Upper lobe of right lung (tissue), 1 donor: Measurements from ENCODE around the gene KCNH6. TPM values are rescaled to one million over a fixed set of nuclear protein-coding genes. Genes with fewer than 3 reads are reported as not detected.

Experiments used
- ATAC-seq: fragments of 200-7000 bp; cut with Tn5 transposase; one replicate; pipeline ENCODE4 v1.9.1; 2020; ENCODE audit warnings: mild to moderate bottlenecking, moderate library complexity
- DNase-seq: peaks from one replicate; pipeline ENCODE4 v3.0.0-alpha.2; 2020
- H3K27ac ChIP-seq: fragments of 200-600 bp; one replicate; pipeline ENCODE4 v1.8.0; 2022
- H3K27me3 ChIP-seq: fragments of 200-600 bp; one replicate; pipeline ENCODE4 v1.8.0; 2022; ENCODE audit warnings: mild to moderate bottlenecking
- H3K36me3 ChIP-seq: fragments of 200-600 bp; one replicate; pipeline ENCODE4 v1.8.0; 2022
- H3K4me1 ChIP-seq: fragments of 200-600 bp; one replicate; pipeline ENCODE4 v1.8.0; 2022
- H3K4me3 ChIP-seq: fragments of 200-600 bp; one replicate; pipeline ENCODE4 v1.8.0; 2022; ENCODE audit warnings: mild to moderate bottlenecking
- H3K9me3 ChIP-seq: fragments of 200-600 bp; one replicate; pipeline ENCODE4 v1.8.0; 2022
- intact Hi-C: fragments of 100-400 bp; cut with DNase I; formaldehyde crosslinking; loops from one replicate; pipeline ENCODE4 v1.11.0; 2022
- total RNA-seq: library from RNA; stranded (reverse); fragmentation: NEBNext Ultra II Directional; extraction: Animal tissue kit (Norgen Biotek cat#: 25700); gene quantifications from one replicate; pipeline ENCODE4 v1.2.1, GENCODE V29; 2021
- TF ChIP-seq, protein P1 (sequence below): fragments of 200-600 bp; IDR thresholded peaks from one replicate; pipeline ENCODE4 v1.8.0; 2022; ENCODE audit warnings: antibody characterized with exemption
- donor health status: DM: no; HTN: yes; CAD: no; lungs with severe emphysema.

Gene KCNH6
- total RNA-seq, 1 donor from 2014 or later, result not detected

DNA sequence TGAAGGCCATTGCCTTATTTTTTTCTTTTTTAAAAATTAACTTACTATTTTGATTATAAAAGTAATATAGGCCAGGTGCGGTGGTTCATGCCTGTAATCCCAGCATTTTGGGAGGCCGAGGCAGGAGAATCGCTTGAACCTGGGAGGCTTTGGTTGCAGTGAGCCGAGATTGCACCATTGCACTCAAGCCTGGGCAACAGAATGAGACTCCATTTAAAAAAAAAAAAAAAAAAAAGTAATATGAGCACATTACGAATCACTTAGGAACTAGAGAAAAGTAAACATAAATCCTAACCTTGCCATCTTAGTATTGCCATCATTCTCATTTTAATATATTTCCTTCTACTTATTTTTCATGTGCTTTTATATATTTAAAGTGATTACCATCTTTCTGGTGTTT, 64.6 kb downstream of the KCNH6 start:
- H3K27me3 ChIP-seq, result no peaks in the 10 kb centered on the region
- no peak for ATAC-seq
- no peak for DNase-seq
- no peak overlapping the region for H3K27ac ChIP-seq
- no peaks in the 10 kb centered on the region for H3K4me1 ChIP-seq
- H3K4me3 ChIP-seq, result no peak overlapping the region
- H3K36me3 ChIP-seq, result peaks cover 92% of the 10 kb centered on the region
- intact Hi-C loops, result no loop called here
- TF ChIP-seq, protein P1, sequence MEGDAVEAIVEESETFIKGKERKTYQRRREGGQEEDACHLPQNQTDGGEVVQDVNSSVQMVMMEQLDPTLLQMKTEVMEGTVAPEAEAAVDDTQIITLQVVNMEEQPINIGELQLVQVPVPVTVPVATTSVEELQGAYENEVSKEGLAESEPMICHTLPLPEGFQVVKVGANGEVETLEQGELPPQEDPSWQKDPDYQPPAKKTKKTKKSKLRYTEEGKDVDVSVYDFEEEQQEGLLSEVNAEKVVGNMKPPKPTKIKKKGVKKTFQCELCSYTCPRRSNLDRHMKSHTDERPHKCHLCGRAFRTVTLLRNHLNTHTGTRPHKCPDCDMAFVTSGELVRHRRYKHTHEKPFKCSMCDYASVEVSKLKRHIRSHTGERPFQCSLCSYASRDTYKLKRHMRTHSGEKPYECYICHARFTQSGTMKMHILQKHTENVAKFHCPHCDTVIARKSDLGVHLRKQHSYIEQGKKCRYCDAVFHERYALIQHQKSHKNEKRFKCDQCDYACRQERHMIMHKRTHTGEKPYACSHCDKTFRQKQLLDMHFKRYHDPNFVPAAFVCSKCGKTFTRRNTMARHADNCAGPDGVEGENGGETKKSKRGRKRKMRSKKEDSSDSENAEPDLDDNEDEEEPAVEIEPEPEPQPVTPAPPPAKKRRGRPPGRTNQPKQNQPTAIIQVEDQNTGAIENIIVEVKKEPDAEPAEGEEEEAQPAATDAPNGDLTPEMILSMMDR, result no peak
- no peaks in the 10 kb centered on the region for H3K9me3 ChIP-seq

DNA sequence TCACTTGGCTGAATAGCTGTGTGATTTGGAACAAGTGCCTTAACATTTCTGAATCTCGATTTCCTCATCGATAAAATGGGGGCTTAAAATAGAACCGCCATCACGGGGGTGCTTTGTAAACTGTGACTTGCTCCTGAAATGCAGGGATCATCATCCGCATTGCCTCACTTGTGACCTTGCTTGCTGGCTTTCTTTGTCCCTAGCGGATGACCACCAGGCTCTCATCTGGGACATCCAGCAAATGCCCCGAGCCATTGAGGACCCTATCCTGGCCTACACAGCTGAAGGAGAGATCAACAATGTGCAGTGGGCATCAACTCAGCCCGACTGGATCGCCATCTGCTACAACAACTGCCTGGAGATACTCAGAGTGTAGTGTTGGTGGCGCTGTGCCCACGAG, 65.6 kb downstream of the KCNH6 start:
- intact Hi-C loops, result no loop called here
- no peaks in the 10 kb centered on the region for H3K27me3 ChIP-seq
- H3K27ac ChIP-seq, result no peak overlapping the region
- H3K4me3 ChIP-seq, result no peak overlapping the region
- H3K4me1 ChIP-seq, result no peaks in the 10 kb centered on the region
- no peak for ATAC-seq
- no peaks in the 10 kb centered on the region for H3K9me3 ChIP-seq
- TF ChIP-seq, protein P1, result no peak
- peaks cover 82% of the 10 kb centered on the region for H3K36me3 ChIP-seq
- DNase-seq, result no peak

DNA sequence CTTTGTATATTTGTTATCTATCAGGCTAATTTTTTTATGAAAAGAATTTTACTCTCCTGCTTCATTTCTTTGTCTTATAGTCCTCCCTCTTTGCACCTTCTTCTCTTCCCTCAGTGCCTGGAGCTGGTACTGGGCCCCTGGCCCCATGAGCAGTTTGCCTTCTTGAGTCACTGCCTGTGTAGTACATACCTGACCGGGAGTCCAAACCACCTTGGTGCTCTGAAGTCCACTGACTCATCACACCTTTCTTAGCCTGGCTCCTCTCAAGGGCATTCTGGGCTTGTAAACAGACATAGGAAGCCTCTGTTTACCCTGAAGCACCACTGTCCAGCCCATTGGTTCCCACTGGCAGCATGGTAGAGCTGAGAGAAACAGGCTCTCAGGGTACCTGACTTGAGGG, 66.5 kb downstream of the KCNH6 start:
- Histone ChIP-seq H3K27me3 (no peaks in the 10 kb centered on the region), H3K9me3 (no peaks in the 10 kb centered on the region), H3K4me3 (no peak overlapping the region), H3K36me3 (peaks cover 79% of the 10 kb centered on the region), H3K4me1 (no peaks in the 10 kb centered on the region), H3K27ac (no peak overlapping the region)
- ATAC-seq (no peak), DNase-seq (no peak)
- intact Hi-C loops, result no loop called here
- TF ChIP-seq, protein P1, result no peak

DNA sequence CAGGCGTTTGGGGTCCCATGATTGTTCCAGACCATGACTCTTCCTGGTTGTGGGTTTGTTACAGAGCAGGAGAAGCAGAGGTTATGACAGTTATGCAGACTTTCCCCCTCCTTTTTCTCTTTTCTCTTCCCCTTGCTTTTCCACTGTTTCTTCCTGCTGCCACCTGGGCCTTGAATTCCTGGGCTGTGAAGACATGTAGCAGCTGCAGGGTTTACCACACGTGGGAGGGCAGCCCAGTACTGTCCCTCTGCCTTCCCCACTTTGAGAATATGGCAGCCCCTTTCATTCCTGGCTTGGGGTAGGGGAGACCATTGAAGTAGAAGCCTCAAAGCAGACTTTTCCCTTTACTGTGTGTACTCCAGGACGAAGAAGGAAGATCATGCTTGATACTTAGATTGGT, 69.6 kb downstream of the KCNH6 start:
- no peak for ATAC-seq
- intact Hi-C loops, result no loop called here
- H3K4me3 ChIP-seq, result no peak overlapping the region
- no peaks in the 10 kb centered on the region for H3K4me1 ChIP-seq
- H3K36me3 ChIP-seq, result peaks cover 57% of the 10 kb centered on the region
- DNase-seq, result no peak
- H3K27me3 ChIP-seq, result no peaks in the 10 kb centered on the region
- no peaks in the 10 kb centered on the region for H3K9me3 ChIP-seq
- TF ChIP-seq, protein P1, result no peak
- no peak overlapping the region for H3K27ac ChIP-seq

DNA sequence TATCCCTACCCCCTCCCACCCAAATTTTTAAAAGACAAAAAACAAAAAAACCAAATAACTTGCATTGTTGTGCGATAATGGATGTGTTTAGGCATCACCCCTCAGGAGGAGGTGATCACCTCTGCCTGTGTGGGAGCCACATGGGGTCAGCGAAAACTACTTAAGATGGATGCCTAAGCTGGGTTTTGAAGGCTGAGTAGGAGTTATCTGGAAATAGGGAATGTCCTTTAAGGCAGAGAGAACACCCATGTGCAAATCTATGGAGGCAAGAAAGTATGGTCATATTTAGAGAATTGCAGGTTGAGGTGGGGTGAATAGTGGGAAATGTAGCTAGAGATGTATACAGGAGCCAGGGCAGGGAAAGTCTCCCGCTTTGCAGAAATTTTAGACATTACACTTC, 72.0 kb downstream of the KCNH6 start:
- intact Hi-C loops, result no loop called here
- TF ChIP-seq, protein P1, result no peak
- Histone ChIP-seq H3K36me3 (peaks cover 33% of the 10 kb centered on the region), H3K27ac (no peak overlapping the region), H3K4me1 (peaks cover 3% of the 10 kb centered on the region), H3K9me3 (no peaks in the 10 kb centered on the region), H3K4me3 (no peak overlapping the region), H3K27me3 (no peaks in the 10 kb centered on the region)
- DNase-seq, result no peak
- no peak for ATAC-seq

Other genes starting within 250 kb of the KCNH6 start
- gene CYB561, start 77.1 kb upstream of the KCNH6 start, total RNA-seq, result 55.5 TPM
- gene ACE, start 46.3 kb upstream of the KCNH6 start, total RNA-seq, result 64.1 TPM
- 79.9 TPM for gene DCAF7, start 27.1 kb downstream of the KCNH6 start, total RNA-seq
- gene TACO1, start 77.5 kb downstream of the KCNH6 start, total RNA-seq, result 16.1 TPM
- gene MAP3K3, start 99.1 kb downstream of the KCNH6 start, total RNA-seq, result 57.5 TPM
- 22.9 TPM for gene LIMD2, start 176.8 kb downstream of the KCNH6 start, total RNA-seq
- 30.2 TPM for gene STRADA, start 218.4 kb downstream of the KCNH6 start, total RNA-seq